Effector memory CD4-positive, alpha-beta T cell (primary cell): ENCODE data around the gene GRIA2.

ENCODE experiments used
- DNase-seq, 3 donors: peaks; one replicate each; pipeline ENCODE4 v3.0.0-alpha.2; 2020
- H3K27ac ChIP-seq: 2 replicates; pipeline ENCODE4 v1.7.0; 2013; ENCODE audit warnings: mild to moderate bottlenecking, low read length, moderate library complexity; ENCODE audit not compliant: insufficient read depth, poor library complexity, severe bottlenecking
- H3K27me3 ChIP-seq: replicated peaks from 2 replicates; pipeline ENCODE4 v1.7.0; 2013; ENCODE audit warnings: mild to moderate bottlenecking, low read length; ENCODE audit not compliant: insufficient read depth, control insufficient read depth, poor library complexity, severe bottlenecking
- H3K36me3 ChIP-seq: 2 replicates; pipeline ENCODE4 v1.7.0; 2013; ENCODE audit warnings: mild to moderate bottlenecking, low read length, moderate library complexity; ENCODE audit not compliant: control insufficient read depth, insufficient read depth
- H3K4me1 ChIP-seq: 2 replicates; pipeline ENCODE4 v1.7.0; 2013; ENCODE audit warnings: low read length, mild to moderate bottlenecking; ENCODE audit not compliant: control insufficient read depth, insufficient read depth, poor library complexity, severe bottlenecking
- H3K4me3 ChIP-seq: 2 replicates; pipeline ENCODE4 v1.7.0; 2013; ENCODE audit warnings: low read length, low read depth, mild to moderate bottlenecking; ENCODE audit not compliant: insufficient read depth, poor library complexity, severe bottlenecking
- H3K9me3 ChIP-seq: 2 replicates; pipeline ENCODE4 v1.7.0; 2013; ENCODE audit warnings: mild to moderate bottlenecking, low read length, moderate library complexity; ENCODE audit not compliant: control insufficient read depth

Gene GRIA2

GRCh38 chr4:157221426-157221894 is 932 bp downstream of the GRIA2 start:
- Histone ChIP-seq H3K9me3 (no peaks in the 10 kb centered on the region), H3K27me3 (peaks cover 7% of the 10 kb centered on the region), H3K36me3 (no peaks in the 10 kb centered on the region), H3K4me3 (no peak overlapping the region), H3K4me1 (no peaks in the 10 kb centered on the region), H3K27ac (no peak overlapping the region)
- DNase-seq = no peak

- DNase-seq = no peak
- Histone ChIP-seq H3K4me3 (no peak overlapping the region), H3K27me3 (peaks cover 7% of the 10 kb centered on the region), H3K36me3 (no peaks in the 10 kb centered on the region), H3K4me1 (no peaks in the 10 kb centered on the region), H3K9me3 (no peaks in the 10 kb centered on the region), H3K27ac (no peak overlapping the region)
Observed at GRCh38 chr4:157221895-157222770, 1.6 kb downstream of the GRIA2 start.

- Histone ChIP-seq H3K4me1 (no peaks in the 10 kb centered on the region), H3K27ac (no peak overlapping the region), H3K9me3 (no peaks in the 10 kb centered on the region), H3K4me3 (no peak overlapping the region), H3K36me3 (no peaks in the 10 kb centered on the region), H3K27me3 (peaks cover 7% of the 10 kb centered on the region)
- no peak for DNase-seq
Observed at GRCh38 chr4:157222771-157223160, 2.2 kb downstream of the GRIA2 start.

- peaks cover 7% of the 10 kb centered on the region for H3K27me3 ChIP-seq
Observed at GRCh38 chr4:157223456-157223855, 2.9 kb downstream of the GRIA2 start.

GRCh38 chr4:157225096-157225495 is 4.6 kb downstream of the GRIA2 start:
- Histone ChIP-seq H3K4me3 (no peak overlapping the region), H3K27me3 (peaks cover 7% of the 10 kb centered on the region)
- DNase-seq = no peak

More at GRCh38 chr4:157223456-157223855, 2.9 kb downstream of the GRIA2 start:
- no peak overlapping the region for H3K4me3 ChIP-seq
- no peaks in the 10 kb centered on the region for H3K36me3 ChIP-seq
- DNase-seq = no peak
- H3K27ac ChIP-seq = no peak overlapping the region
- no peaks in the 10 kb centered on the region for H3K4me1 ChIP-seq
- no peaks in the 10 kb centered on the region for H3K9me3 ChIP-seq

GRCh38 chr4:157226035-157226434 is 5.5 kb downstream of the GRIA2 start:
- DNase-seq = no peak
- H3K36me3 ChIP-seq = no peaks in the 10 kb centered on the region
- no peaks in the 10 kb centered on the region for H3K9me3 ChIP-seq
- H3K27ac ChIP-seq = no peak overlapping the region
- no peak overlapping the region for H3K4me3 ChIP-seq
- no peaks in the 10 kb centered on the region for H3K4me1 ChIP-seq
- H3K27me3 ChIP-seq = peaks cover 4% of the 10 kb centered on the region

More at GRCh38 chr4:157225096-157225495, 4.6 kb downstream of the GRIA2 start:
- H3K36me3 ChIP-seq = no peaks in the 10 kb centered on the region
- no peak overlapping the region for H3K27ac ChIP-seq
- no peaks in the 10 kb centered on the region for H3K9me3 ChIP-seq
- no peaks in the 10 kb centered on the region for H3K4me1 ChIP-seq

GRCh38 chr4:157226601-157227000 is 6.1 kb downstream of the GRIA2 start:
- Histone ChIP-seq H3K4me1 (no peaks in the 10 kb centered on the region), H3K4me3 (no peak overlapping the region), H3K9me3 (no peaks in the 10 kb centered on the region), H3K36me3 (no peaks in the 10 kb centered on the region), H3K27ac (no peak overlapping the region), H3K27me3 (peaks cover 4% of the 10 kb centered on the region)
- no peak for DNase-seq

GRCh38 chr4:157231525-157231924 is 11.0 kb downstream of the GRIA2 start:
- H3K4me3 ChIP-seq = no peak overlapping the region

GRCh38 chr4:157242871-157243270 is 22.3 kb downstream of the GRIA2 start:
- no peaks in the 10 kb centered on the region for H3K9me3 ChIP-seq
- H3K4me1 ChIP-seq = no peaks in the 10 kb centered on the region
- no peaks in the 10 kb centered on the region for H3K27me3 ChIP-seq
- H3K4me3 ChIP-seq = no peak overlapping the region
- H3K36me3 ChIP-seq = no peaks in the 10 kb centered on the region
- no peak overlapping the region for H3K27ac ChIP-seq
- no peak for DNase-seq

More at GRCh38 chr4:157231525-157231924, 11.0 kb downstream of the GRIA2 start:
- H3K36me3 ChIP-seq = no peaks in the 10 kb centered on the region
- no peak overlapping the region for H3K27ac ChIP-seq
- no peak for DNase-seq
- H3K9me3 ChIP-seq = no peaks in the 10 kb centered on the region
- H3K4me1 ChIP-seq = no peaks in the 10 kb centered on the region
- no peaks in the 10 kb centered on the region for H3K27me3 ChIP-seq

- no peaks in the 10 kb centered on the region for H3K36me3 ChIP-seq
- no peaks in the 10 kb centered on the region for H3K9me3 ChIP-seq
- DNase-seq = no peak
- no peak overlapping the region for H3K4me3 ChIP-seq
- no peak overlapping the region for H3K27ac ChIP-seq
- H3K4me1 ChIP-seq = no peaks in the 10 kb centered on the region
- H3K27me3 ChIP-seq = no peaks in the 10 kb centered on the region
Observed at GRCh38 chr4:157244348-157244747, 23.8 kb downstream of the GRIA2 start.
